ENCODE results near the gene EFNA2.

DNA sequence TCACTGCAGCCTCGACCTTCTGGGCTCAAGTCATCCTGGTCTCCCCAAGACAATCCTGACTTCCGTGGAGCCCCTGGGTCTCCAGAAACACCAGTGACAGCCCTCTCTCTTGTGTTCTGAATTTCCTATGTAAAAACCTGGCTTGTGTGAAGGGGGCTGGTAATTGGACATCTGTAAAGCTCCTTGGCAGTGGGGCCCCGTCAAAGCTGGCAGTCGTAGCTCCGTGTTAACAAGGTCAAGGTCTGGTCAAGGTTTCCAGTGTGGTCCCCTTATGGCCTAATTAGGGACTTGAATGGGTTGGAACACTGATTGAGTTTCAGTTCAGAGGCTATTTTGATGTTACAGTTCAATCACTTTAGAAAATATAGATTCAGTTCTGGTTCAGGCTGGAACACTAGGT, 65.2 kb downstream of the EFNA2 start:
- TF ChIP-seq, protein P1, sequence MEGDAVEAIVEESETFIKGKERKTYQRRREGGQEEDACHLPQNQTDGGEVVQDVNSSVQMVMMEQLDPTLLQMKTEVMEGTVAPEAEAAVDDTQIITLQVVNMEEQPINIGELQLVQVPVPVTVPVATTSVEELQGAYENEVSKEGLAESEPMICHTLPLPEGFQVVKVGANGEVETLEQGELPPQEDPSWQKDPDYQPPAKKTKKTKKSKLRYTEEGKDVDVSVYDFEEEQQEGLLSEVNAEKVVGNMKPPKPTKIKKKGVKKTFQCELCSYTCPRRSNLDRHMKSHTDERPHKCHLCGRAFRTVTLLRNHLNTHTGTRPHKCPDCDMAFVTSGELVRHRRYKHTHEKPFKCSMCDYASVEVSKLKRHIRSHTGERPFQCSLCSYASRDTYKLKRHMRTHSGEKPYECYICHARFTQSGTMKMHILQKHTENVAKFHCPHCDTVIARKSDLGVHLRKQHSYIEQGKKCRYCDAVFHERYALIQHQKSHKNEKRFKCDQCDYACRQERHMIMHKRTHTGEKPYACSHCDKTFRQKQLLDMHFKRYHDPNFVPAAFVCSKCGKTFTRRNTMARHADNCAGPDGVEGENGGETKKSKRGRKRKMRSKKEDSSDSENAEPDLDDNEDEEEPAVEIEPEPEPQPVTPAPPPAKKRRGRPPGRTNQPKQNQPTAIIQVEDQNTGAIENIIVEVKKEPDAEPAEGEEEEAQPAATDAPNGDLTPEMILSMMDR (conservative IDR thresholded peaks at IDR 0.05; ENCODE audit: low read length), result no peak
- TF ChIP-seq EZH2phosphoT487 (IDR thresholded peaks at IDR 0.05; ENCODE audit: borderline replicate concordance), result no peak
